GM19023 (cell line): ENCODE measurements around the gene AMFR.

Source experiments
- ATAC-seq: cut with Tn5 transposase; IDR thresholded peaks from one replicate; pipeline ENCODE4 v1.9.1; 2021; ENCODE audit warnings: mild to moderate bottlenecking, moderate library complexity; ENCODE audit not compliant: unreplicated experiment

The AMFR gene

GRCh38 chr16:56424791-56425438 lies 430 bp downstream of the AMFR start:
- ATAC-seq: peak; percentile 39

DNA sequence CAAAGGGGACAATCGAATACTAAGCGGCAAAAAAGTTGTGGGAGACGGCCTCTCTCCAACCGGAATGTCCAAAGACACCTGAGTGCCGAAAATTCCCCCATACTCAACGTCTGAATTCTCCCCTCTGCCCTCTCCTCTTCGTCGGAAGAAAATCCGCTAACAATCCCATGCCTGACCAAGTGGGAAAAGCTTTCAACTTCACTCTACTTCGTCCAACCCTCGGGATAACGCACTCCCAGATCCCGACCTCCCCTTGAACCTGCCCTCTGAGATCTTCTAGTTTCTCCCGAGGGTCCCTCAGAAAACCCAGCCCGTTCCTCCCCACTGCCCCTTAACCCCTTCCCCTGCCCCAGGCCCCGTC lies 961 bp downstream of the AMFR start:
- ATAC-seq: no peak

GRCh38 chr16:56423584-56424403 lies 1.6 kb downstream of the AMFR start:
- ATAC-seq: no peak

- no peak for ATAC-seq
Observed at GRCh38 chr16:56422896-56423441, 2.4 kb downstream of the AMFR start.

- no peak for ATAC-seq
Observed at GRCh38 chr16:56421976-56422669, 3.2 kb downstream of the AMFR start.

DNA sequence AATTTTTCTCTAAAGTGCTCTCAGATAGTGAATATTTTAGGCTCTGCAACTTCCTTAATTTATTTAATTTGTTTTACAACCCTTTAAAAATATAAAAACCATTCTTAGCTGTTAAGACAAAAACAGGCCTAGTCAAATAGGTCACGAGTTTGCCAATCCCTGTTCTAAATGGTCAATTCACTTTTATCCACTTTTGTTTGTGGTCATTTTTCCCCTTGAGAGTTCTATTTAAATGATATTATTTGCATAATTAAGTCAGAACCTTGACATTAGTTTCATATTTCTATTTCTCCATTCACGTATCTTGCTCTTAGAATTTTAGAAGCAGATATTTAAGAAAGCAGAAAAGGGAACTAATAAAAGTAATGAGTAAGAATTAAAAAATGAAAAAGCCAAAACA lies 4.0 kb downstream of the AMFR start:
- ATAC-seq: no peak

DNA sequence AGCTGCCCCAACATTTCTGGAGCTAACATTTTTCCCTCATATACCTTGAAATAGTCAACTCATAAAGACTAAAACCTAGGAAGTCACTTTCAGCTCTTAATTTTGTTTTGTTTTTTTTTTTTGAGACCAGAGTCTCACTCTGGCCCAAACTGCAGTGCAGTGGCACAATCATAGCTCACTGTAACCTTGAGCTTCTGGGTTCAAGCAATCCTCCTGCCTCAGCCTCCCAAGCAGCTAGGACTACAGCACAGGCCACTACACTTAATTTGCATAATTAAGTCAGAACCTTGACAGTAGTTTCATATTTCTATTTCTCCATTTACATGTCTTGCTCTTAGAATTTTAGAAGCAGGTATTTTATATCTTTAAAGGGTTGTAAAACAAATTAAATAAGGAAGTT lies 4.7 kb downstream of the AMFR start:
- no peak for ATAC-seq

GRCh38 chr16:56419740-56420548 lies 5.4 kb downstream of the AMFR start:
- no peak for ATAC-seq

- ATAC-seq: no peak
Observed at GRCh38 chr16:56417138-56417537, 8.2 kb downstream of the AMFR start.

GRCh38 chr16:56415875-56416274 lies 9.5 kb downstream of the AMFR start:
- no peak for ATAC-seq

- ATAC-seq: no peak
Observed at GRCh38 chr16:56414366-56414765, 11.0 kb downstream of the AMFR start.

GRCh38 chr16:56413381-56413780 lies 12.0 kb downstream of the AMFR start:
- ATAC-seq: no peak

DNA sequence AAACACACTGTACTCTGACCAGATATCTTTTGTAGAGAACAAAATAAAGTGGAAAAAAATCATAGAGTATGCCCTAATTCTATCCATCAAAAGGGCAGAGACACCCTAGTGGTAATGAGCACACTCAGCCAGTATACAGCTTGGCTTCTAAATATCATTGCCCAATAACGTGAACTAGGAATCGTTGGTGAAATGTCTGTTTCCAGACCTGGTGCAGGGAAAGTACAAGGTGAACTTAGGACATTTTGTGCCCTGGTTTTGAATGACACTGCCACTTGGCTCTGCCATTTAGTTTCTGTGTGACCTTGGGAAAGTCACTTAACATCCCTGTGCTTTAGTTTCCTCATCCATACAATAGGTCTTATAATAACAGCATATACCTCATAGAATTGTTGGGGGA lies 13.7 kb downstream of the AMFR start:
- no peak for ATAC-seq

DNA sequence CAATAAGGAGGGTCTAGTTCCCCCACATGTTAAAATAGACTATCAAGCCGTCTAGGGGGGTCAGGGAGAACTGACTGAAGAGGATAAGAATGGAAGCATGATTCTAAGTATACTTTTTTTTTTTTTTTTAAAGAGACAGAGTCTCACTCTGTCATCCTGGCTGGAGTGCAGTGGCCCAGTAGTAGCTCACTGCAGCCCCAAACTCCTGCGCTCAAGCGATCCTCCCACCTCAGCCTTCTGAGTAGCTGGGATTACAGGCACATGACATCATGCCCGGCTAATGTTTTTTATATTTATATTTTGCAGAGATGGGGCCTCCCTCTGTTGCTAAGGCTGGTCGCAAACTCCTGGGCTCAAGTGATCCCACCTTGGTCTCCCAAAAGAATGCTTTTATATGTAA lies 14.2 kb downstream of the AMFR start:
- no peak for ATAC-seq

- no peak for ATAC-seq
Observed at GRCh38 chr16:56409195-56409594, 16.1 kb downstream of the AMFR start.

- no peak for ATAC-seq
Observed at GRCh38 chr16:56408379-56409098, 16.8 kb downstream of the AMFR start.

DNA sequence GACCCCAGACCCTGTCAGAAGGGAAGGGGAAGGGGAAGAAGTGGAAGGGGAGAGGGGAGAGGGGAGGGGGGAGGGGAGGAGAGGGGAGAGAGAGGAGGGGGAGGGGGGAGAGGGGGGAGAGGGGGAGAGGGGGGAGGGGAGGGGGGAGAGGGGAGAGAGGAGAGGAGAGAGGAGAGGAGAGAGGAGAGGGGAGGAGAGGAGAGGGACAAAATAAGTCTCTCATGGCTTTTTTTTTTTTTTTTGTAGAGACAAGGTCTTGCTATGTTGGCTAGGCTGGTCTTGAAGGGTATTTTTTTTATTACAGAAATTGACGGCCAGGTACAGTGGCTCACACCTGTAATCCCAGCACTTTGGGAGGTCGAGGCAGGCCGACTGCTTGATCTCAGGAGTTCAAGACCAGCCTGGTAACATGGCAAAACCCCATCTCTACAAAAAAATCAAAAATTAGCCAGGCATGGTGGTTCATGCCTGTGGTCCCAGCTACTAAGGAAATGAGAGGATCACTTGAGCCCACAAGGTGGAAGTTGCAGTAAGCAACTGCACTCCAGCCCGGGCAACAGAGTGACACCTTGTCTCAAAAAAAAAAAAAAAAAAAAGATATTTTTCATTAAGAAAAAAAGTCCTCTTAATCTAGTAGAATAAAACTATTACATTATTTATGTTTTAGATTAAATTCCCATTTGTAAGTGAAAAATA lies 19.2 kb downstream of the AMFR start:
- no peak for ATAC-seq

DNA sequence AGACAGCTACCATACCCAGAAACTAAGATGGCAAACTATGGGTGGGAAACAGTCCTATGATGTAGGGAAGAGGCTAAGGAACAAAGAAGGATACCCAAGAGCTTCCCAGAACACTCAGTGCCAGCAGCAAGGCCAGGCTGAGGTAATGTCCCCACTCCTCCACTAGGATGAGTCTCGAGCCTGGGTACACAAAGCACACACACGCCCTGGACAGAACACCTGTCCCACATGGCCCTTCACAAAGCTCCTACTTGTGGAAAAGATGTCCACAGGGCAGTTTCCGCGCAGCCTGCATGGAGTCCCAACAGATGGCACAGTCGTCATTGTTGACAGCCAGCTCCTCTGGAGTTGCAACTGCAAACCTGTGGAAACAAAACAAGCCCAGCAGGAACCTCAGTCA lies 23.9 kb downstream of the AMFR start:
- no peak for ATAC-seq

GRCh38 chr16:56400458-56400857 lies 24.9 kb downstream of the AMFR start:
- no peak for ATAC-seq

GRCh38 chr16:56399486-56399885 lies 25.9 kb downstream of the AMFR start:
- ATAC-seq: no peak
